Calu3 (cell line): ENCODE data around the gene UPF2. TPM values are rescaled to one million over a fixed set of nuclear protein-coding genes. Genes with fewer than 3 reads are reported as not detected.
A peak's percentile ranks its signal among the peaks of the same experiment; 100 is the strongest.

Experiments used
- BruUV-seq: library from RNA; stranded (reverse); fragments of 400-500 nt; replicated peaks from 2 replicates; lab custom pipeline; 2021; lab: Mats Ljungman, UMichigan
- CTCF ChIA-PET: fragments of 300-600 bp; sonication (Branson Sonifier 250); formaldehyde crosslinking; loops from one replicate; lab custom pipeline; 2022; ENCODE audit warnings: antibody characterized with exemption; lab: Charles Lee
- DNase-seq: peaks from one replicate; pipeline ENCODE4 v3.0.0; 2022
- H3K27ac Mint-ChIP-seq: one replicate; pipeline ENCODE4 v1.8.0; 2022; ENCODE audit warnings: mixed read lengths; ENCODE audit not compliant: unreplicated experiment
- H3K27me3 Mint-ChIP-seq: one replicate; pipeline ENCODE4 v1.8.0; 2022; ENCODE audit warnings: mixed read lengths; ENCODE audit not compliant: unreplicated experiment
- H3K36me3 Mint-ChIP-seq: one replicate; pipeline ENCODE4 v1.8.0; 2022; ENCODE audit warnings: mild to moderate bottlenecking, moderate library complexity, mixed read lengths; ENCODE audit not compliant: insufficient read depth, unreplicated experiment
- H3K4me1 Mint-ChIP-seq: one replicate; pipeline ENCODE4 v1.8.0; 2022; ENCODE audit warnings: mild to moderate bottlenecking, low read depth, mixed read lengths; ENCODE audit not compliant: unreplicated experiment
- H3K4me3 Mint-ChIP-seq: one replicate; pipeline ENCODE4 v1.8.0; 2022; ENCODE audit warnings: mild to moderate bottlenecking, low read depth, moderate library complexity, mixed read lengths; ENCODE audit not compliant: unreplicated experiment
- H3K9me3 Mint-ChIP-seq: one replicate; pipeline ENCODE4 v1.8.0; 2022; ENCODE audit warnings: low read depth, mixed read lengths; ENCODE audit not compliant: unreplicated experiment
- intact Hi-C: fragments of 100-400 bp; cut with micrococcal nuclease; formaldehyde crosslinking; loops from one replicate; pipeline ENCODE4 v1.10.0; 2022; ENCODE audit not compliant: unreplicated experiment
- total RNA-seq: library from RNA; stranded (reverse); gene quantifications from 2 replicates; pipeline ENCODE4 v1.2.3, GENCODE V29; 2022
- TF ChIP-seq, protein P1 (sequence below): fragments of 200-600 bp; IDR thresholded peaks from one replicate; pipeline ENCODE4 v1.8.0; 2022; ENCODE audit warnings: antibody characterized with exemption; ENCODE audit not compliant: unreplicated experiment

The UPF2 gene
- total RNA-seq, 1 experiment from 2014 or later = 33.7 TPM

DNA sequence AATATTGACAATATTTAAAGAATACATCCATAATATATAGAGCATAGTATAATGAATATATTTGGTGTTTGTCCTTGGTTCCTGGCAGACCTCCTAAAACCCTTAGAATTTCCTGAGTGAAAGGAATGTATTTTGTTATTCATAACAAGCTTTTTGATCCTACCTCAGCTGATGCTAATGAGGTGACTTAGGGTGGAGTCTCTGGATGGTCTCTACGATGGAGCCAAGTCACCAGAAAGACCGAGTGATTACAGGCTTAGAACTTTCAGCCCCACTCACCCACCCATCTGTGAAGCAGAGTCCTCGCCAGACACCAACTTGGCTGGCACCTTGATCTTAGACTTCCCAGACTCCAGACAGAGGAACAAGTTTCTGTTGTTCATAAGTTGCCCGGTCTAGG is 35.9 kb downstream of the UPF2 start:
- no TSS peak for BruUV-seq
- Mint-ChIP-seq H3K27ac (no peak overlapping the region), H3K27me3 (no peaks in the 10 kb centered on the region), H3K9me3 (peaks cover 4% of the 10 kb centered on the region), H3K4me1 (no peaks in the 10 kb centered on the region), H3K36me3 (peaks cover 19% of the 10 kb centered on the region), H3K4me3 (no peak overlapping the region)
- TF ChIP-seq, protein P1, sequence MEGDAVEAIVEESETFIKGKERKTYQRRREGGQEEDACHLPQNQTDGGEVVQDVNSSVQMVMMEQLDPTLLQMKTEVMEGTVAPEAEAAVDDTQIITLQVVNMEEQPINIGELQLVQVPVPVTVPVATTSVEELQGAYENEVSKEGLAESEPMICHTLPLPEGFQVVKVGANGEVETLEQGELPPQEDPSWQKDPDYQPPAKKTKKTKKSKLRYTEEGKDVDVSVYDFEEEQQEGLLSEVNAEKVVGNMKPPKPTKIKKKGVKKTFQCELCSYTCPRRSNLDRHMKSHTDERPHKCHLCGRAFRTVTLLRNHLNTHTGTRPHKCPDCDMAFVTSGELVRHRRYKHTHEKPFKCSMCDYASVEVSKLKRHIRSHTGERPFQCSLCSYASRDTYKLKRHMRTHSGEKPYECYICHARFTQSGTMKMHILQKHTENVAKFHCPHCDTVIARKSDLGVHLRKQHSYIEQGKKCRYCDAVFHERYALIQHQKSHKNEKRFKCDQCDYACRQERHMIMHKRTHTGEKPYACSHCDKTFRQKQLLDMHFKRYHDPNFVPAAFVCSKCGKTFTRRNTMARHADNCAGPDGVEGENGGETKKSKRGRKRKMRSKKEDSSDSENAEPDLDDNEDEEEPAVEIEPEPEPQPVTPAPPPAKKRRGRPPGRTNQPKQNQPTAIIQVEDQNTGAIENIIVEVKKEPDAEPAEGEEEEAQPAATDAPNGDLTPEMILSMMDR = no peak
- CTCF ChIA-PET = no interaction called here
- DNase-seq = no peak
- intact Hi-C loops = no loop called here

DNA sequence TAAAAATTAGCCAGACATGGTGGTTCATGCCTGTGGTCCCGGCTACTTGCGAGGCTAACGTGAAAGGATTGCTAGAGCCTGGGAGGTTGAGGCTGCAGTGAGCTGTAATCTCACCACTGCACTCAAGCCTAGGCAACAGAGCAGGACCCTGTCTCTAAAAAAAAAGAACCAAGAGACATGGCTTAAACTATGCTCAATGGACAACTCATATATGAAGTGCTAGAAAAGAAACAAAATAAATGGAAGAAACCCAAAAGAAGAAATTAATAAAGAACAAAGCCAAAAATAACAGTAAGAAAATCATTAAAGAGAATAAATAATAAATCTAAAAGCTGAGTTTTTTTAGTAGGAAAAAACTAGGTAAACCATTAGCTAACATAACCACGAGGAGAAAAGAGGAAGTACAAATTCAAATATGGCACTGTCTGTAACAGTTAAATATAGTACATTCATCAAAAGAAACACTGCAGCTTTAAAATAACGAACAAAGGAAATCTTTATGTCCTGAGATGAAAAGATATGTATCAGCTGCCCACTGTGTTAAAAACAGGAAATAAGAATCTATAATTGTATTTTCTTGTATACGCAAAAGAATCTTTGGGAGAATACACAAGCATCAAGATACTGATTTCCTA is 48.7 kb downstream of the UPF2 start:
- CTCF ChIA-PET = interaction anchor here (0.7 to 1.2 kb wide), 2 partner anchors 16 to 18 kb away, joined by 4 to 7 read pairs; no protein-coding TSS in a partner anchor
- TF ChIP-seq, protein P1 = no peak
- no peaks in the 10 kb centered on the region for H3K27me3 Mint-ChIP-seq
- BruUV-seq = no TSS peak
- no peaks in the 10 kb centered on the region for H3K9me3 Mint-ChIP-seq
- no peak for DNase-seq
- intact Hi-C loops = no loop called here
- peaks cover 15% of the 10 kb centered on the region for H3K4me1 Mint-ChIP-seq
- H3K27ac Mint-ChIP-seq = peak overlapping the region; percentile 8
- no peak overlapping the region for H3K4me3 Mint-ChIP-seq
- H3K36me3 Mint-ChIP-seq = peaks cover 17% of the 10 kb centered on the region

DNA sequence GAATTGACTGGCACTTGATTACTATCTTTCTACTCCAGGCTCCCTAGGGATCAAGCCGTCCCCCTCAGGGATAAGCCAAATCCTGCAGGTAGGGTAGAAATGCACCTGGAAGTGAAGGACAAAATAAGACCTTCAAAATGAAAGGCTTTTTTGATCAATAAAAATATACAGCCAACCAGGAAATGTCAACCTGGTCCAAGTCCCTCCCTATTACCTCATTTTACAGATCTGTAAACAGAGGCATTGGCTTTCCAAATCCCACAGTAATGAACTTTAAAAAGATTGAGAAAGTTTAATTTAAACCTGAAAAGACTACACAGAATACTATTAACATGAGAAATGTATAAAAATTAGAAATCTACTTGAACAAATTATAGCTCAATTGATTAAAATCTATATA is 53.7 kb downstream of the UPF2 start:
- Mint-ChIP-seq H3K27ac (no peak overlapping the region), H3K27me3 (no peaks in the 10 kb centered on the region), H3K4me1 (peaks cover 23% of the 10 kb centered on the region), H3K9me3 (no peaks in the 10 kb centered on the region), H3K4me3 (no peak overlapping the region), H3K36me3 (peaks cover 20% of the 10 kb centered on the region)
- BruUV-seq = no TSS peak
- intact Hi-C loops = loop anchor here (10.0 kb wide), 1 partner anchor 164 kb away; the partner anchor contains the start of gene PROSER2
- DNase-seq = no peak
- TF ChIP-seq, protein P1 = no peak
- CTCF ChIA-PET = no interaction called here

DNA sequence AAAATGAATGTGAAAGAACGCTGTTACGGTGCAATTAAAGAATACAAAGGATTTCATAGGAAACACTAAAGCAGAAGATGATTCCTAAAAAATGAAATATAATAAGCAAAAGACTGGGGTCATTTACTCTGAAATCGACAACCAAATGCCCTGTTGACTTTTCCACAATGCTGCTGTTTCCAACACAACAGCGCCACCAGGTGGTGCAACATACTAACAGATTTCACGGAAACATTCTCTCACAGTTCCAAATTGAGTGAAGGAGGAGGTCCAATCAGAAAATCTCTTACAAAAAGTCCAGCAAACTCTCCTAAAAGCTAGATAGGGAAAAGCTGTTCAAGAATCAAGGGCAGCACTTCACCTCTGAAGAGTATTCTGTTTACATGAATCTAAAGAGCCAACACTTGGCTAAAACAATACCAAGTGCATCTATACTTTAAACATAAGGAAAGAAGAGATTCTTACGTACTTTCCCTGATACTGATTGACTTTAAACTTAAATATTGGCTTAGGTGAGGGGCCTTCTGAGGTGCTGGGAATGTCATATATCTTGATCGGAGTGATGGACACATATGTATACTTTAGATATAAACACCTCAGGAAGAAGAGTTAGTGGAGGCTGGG is 55.9 kb downstream of the UPF2 start:
- H3K27ac Mint-ChIP-seq = peak overlapping the region; percentile 62
- intact Hi-C loops = loop anchor here (1.0 to 10.0 kb wide), 4 partner anchors 105 to 204 kb away; partner anchors contain the start of gene PROSER2
- BruUV-seq = no TSS peak
- peak; percentile 79 for DNase-seq
- no peak overlapping the region for H3K4me3 Mint-ChIP-seq
- H3K9me3 Mint-ChIP-seq = no peaks in the 10 kb centered on the region
- TF ChIP-seq, protein P1 = peak; percentile 77
- H3K27me3 Mint-ChIP-seq = no peaks in the 10 kb centered on the region
- H3K4me1 Mint-ChIP-seq = peaks cover 11% of the 10 kb centered on the region
- peaks cover 20% of the 10 kb centered on the region for H3K36me3 Mint-ChIP-seq
- CTCF ChIA-PET = interaction anchor here (0.6 to 1.4 kb wide), 8 partner anchors 23 to 304 kb away, joined by 3 to 16 read pairs (median 4); partner anchors contain the start of gene UPF2
